Endothelial cell of umbilical vein (primary cell): ENCODE results near the gene ZMPSTE24. TPM values are rescaled to one million over a fixed set of nuclear protein-coding genes. Genes with fewer than 3 reads are reported as not detected.

Source experiments
- BruUV-seq: library from RNA; stranded (reverse); fragments of 400-500 nt; replicated peaks from 2 replicates; lab custom pipeline; 2021; lab: Mats Ljungman, UMichigan
- CTCF ChIA-PET: fragments of 300-600, 350-600 bp; sonication (Branson Sonifier 250); formaldehyde crosslinking; loops from one replicate; lab custom pipeline; 2021; ENCODE audit warnings: antibody characterized with exemption, inconsistent platforms; lab: Charles Lee
- POLR2A ChIA-PET: fragments of 300-600, 350-600 bp; sonication (Branson Sonifier 250); formaldehyde crosslinking; loops from one replicate; lab custom pipeline; 2021; ENCODE audit warnings: antibody characterized with exemption, inconsistent platforms; lab: Charles Lee
- DNase-seq: peaks from one replicate; pipeline ENCODE4 v3.0.0-alpha.2; 2011; ENCODE audit warnings: low read depth, low spot score
- FAIRE-seq: peaks from 2 replicates; lab custom pipeline; 2011; peaks lifted over from hg19 to GRCh38; lab: Jason Lieb, UNC
- H2AFZ ChIP-seq: 2 replicates; pipeline ENCODE4 v1.6.0; 2012; ENCODE audit warnings: low read depth, low read length, control low read depth, inconsistent platforms
- H3K27ac ChIP-seq: 2 replicates; pipeline ENCODE4 v1.5.1; 2011; ENCODE audit warnings: low read depth, mild to moderate bottlenecking, control low read depth, low read length, moderate library complexity; ENCODE audit not compliant: insufficient read depth
- H3K27me3 ChIP-seq, 2 experiments: 2 replicates each; pipeline versions ENCODE4 v1.6.0 to v1.6.1; 2011; ENCODE audit warnings: low read length in 2 of 2, mixed read lengths in 1 of 2; ENCODE audit not compliant: control insufficient read depth in 2 of 2, insufficient read depth in 2 of 2
- H3K36me3 ChIP-seq, 2 experiments: 2 replicates in 1 of 2; 3 replicates in 1 of 2; pipeline ENCODE4 v1.5.1; 2011; ENCODE audit warnings: low read length in 2 of 2, mild to moderate bottlenecking in 1 of 2, moderate library complexity in 1 of 2; ENCODE audit not compliant: control insufficient read depth in 2 of 2, insufficient read depth in 2 of 2; ENCODE audit errors: extremely low read depth in 1 of 2
- H3K4me1 ChIP-seq: 3 replicates; pipeline ENCODE4 v1.5.1; 2011; ENCODE audit warnings: mild to moderate bottlenecking, low read length; ENCODE audit not compliant: control insufficient read depth, insufficient read depth; ENCODE audit errors: extremely low read depth
- H3K4me2 ChIP-seq: 2 replicates; pipeline ENCODE4 v1.6.1; 2011; ENCODE audit warnings: low read length, control low read depth, mixed read lengths; ENCODE audit not compliant: insufficient read depth
- H3K4me3 ChIP-seq, 3 experiments: fragments of 200-600 bp in 1 of 3; sonication (generic), shearing (Covaris generic) in 1 of 3; replicated peaks in 1 of 3; 2 replicates each; pipeline ENCODE4 v1.5.1; 2011 to 2016; ENCODE audit warnings: control low read depth in 3 of 3, low read length in 3 of 3, mild to moderate bottlenecking in 2 of 3, inconsistent platforms in 1 of 3, low read depth in 1 of 3, moderate library complexity in 1 of 3; ENCODE audit not compliant: insufficient read depth in 1 of 3
- H3K79me2 ChIP-seq: 2 replicates; pipeline ENCODE4 v1.6.0; 2012; ENCODE audit warnings: low read length, inconsistent platforms; ENCODE audit not compliant: control insufficient read depth, insufficient read depth
- H3K9ac ChIP-seq: replicated peaks from 2 replicates; pipeline ENCODE3; 2011; ENCODE audit warnings: low read length, control low read depth; ENCODE audit not compliant: insufficient read depth; ENCODE audit errors: extremely low read depth
- H3K9me1 ChIP-seq: replicated peaks from 3 replicates; pipeline ENCODE4 v1.6.0; 2011; ENCODE audit warnings: mild to moderate bottlenecking, low read length; ENCODE audit not compliant: control insufficient read depth, insufficient read depth; ENCODE audit errors: extremely low read depth
- H3K9me3 ChIP-seq: replicated peaks from 2 replicates; pipeline ENCODE4 v1.5.1; 2012; ENCODE audit warnings: low read length, inconsistent platforms; ENCODE audit not compliant: control insufficient read depth, insufficient read depth
- H4K20me1 ChIP-seq: replicated peaks from 2 replicates; pipeline ENCODE3; 2011; ENCODE audit warnings: mild to moderate bottlenecking, low read length; ENCODE audit not compliant: control insufficient read depth, insufficient read depth; ENCODE audit errors: extremely low read depth
- FOS ChIP-seq: IDR thresholded peaks from 2 replicates; pipeline ENCODE4 v1.6.1; 2011; ENCODE audit warnings: mild to moderate bottlenecking, low read length, moderate library complexity, borderline replicate concordance; ENCODE audit not compliant: insufficient read depth
- MAX ChIP-seq: IDR thresholded peaks from 2 replicates; pipeline ENCODE4 v1.6.1; 2011; ENCODE audit not compliant: insufficient read depth, insufficient read length
- MYC ChIP-seq: IDR thresholded peaks from one replicate; pipeline ENCODE4 v1.6.1; 2011; ENCODE audit warnings: mild to moderate bottlenecking, low read depth, low read length
- POLR2A ChIP-seq: IDR thresholded peaks from 2 replicates; pipeline ENCODE4 v1.6.1; 2012; ENCODE audit warnings: low read depth, mild to moderate bottlenecking, control low read depth, low read length
- dilution Hi-C: fragments of 300-500 bp; cut with MboI; formaldehyde crosslinking; loops from one replicate; pipeline ENCODE4 v1.15.0; 2019; ENCODE audit warnings: low sequenced_read_pairs; ENCODE audit not compliant: extremely low pct_ligation_motif_present
- intact Hi-C: fragments of 100-400 bp; cut with micrococcal nuclease; formaldehyde crosslinking; loops from one replicate; pipeline ENCODE4 v1.10.0; 2022
- polyA plus RNA-seq, 4 experiments: library from polyadenylated mRNA; depleted of rRNA in 3 of 4; stranded (reverse) in 3 of 4; unstranded in 1 of 4; fragments of >200 nt; gene quantifications; 2 replicates each; pipeline versions ENCODE4 v1.2.1 to v1.2.3, GENCODE V29; 2011 to 2012; ENCODE audit warnings: missing spikeins in 1 of 4
- total RNA-seq: library from RNA; stranded (reverse); gene quantifications from 2 replicates; pipeline ENCODE4 v1.2.3, GENCODE V29; 2021

ZMPSTE24 gene
- total and polyA plus RNA-seq, 2 donors (not counting 3 experiments of a cell fraction or from before 2014, with no cell fraction given), result 16.9 to 44.7 TPM

GRCh38 chr1:40256401-40257084 lies 1.5 kb upstream of the ZMPSTE24 start:
- CTCF ChIA-PET, result interaction anchor here (1.1 to 1.9 kb wide), 2 partner anchors 14 to 17 kb away, joined by 3 to 6 read pairs; no protein-coding TSS in a partner anchor
- Histone ChIP-seq H3K4me3 (peak overlapping the region; percentile 59 to 91 (median 79)), H3K9me1 (no peaks in the 10 kb centered on the region), H3K36me3 (peaks cover 4 to 8% of the 10 kb centered on the region in 2 experiments), H3K79me2 (peaks cover 29% of the 10 kb centered on the region), H3K27me3 (no peaks in the 10 kb centered on the region), H3K9me3 (no peaks in the 10 kb centered on the region), H3K4me2 (peak overlapping the region; percentile 89), H3K27ac (peak overlapping the region; percentile 86), H2AFZ (no peak overlapping the region), H3K9ac (peak overlapping the region; percentile 99), H4K20me1 (no peaks in the 10 kb centered on the region), H3K4me1 (peaks cover 9% of the 10 kb centered on the region)
- BruUV-seq, result no TSS peak
- peak; percentile 24 for DNase-seq
- peak; percentile 8 for FAIRE-seq
- dilution Hi-C loops, result no loop called here
- intact Hi-C loops, result loop anchor here (1.0 to 5.0 kb wide), 2 partner anchors 178 to 214 kb away; partner anchors contain the start of gene CAP1
- POLR2A ChIA-PET, result interaction anchor here (0.5 kb wide), 1 partner anchor 10 kb away, joined by 4 read pairs; no protein-coding TSS in a partner anchor
- no peak for TF ChIP-seq MYC

GRCh38 chr1:40257313-40257687 lies 736 bp upstream of the ZMPSTE24 start:
- TF ChIP-seq POLR2A (no peak), MAX (no peak), FOS (no peak)
- TSS peak; percentile 91 for BruUV-seq

More at GRCh38 chr1:40257313-40257687, 736 bp upstream of the ZMPSTE24 start:
- Histone ChIP-seq H3K36me3 (peaks cover 4 to 8% of the 10 kb centered on the region in 2 experiments), H3K9me1 (no peaks in the 10 kb centered on the region), H3K9me3 (no peaks in the 10 kb centered on the region), H4K20me1 (no peaks in the 10 kb centered on the region), H3K27me3 (no peaks in the 10 kb centered on the region), H3K4me1 (peaks cover 9% of the 10 kb centered on the region), H3K4me3 (peak overlapping the region; percentile 59 to 91 (median 79)), H3K9ac (peak overlapping the region; percentile 99), H3K4me2 (peak overlapping the region; percentile 89), H2AFZ (peak overlapping the region; percentile 80), H3K79me2 (peaks cover 29% of the 10 kb centered on the region), H3K27ac (peak overlapping the region; percentile 86)
- FAIRE-seq, result no peak
- ChIA-PET POLR2A (interaction anchor here (0.7 kb wide), 2 partner anchors 197 to 518 kb away, joined by 3 to 5 read pairs; partner anchors contain the start of gene PPIE), CTCF (interaction anchor here (0.9 to 1.9 kb wide), 7 partner anchors 9 to 113 kb away, joined by 3 to 6 read pairs (median 6); partner anchors contain the start of gene TMCO2)
- no peak for DNase-seq
- dilution Hi-C loops, result no loop called here
- intact Hi-C loops, result loop anchor here (1.0 to 5.0 kb wide), 2 partner anchors 179 to 215 kb away; partner anchors contain the start of gene CAP1
